ENCODE results near the gene TDRD10.
"Not testable (repeated sequence)": the region's sequence is repeated elsewhere in the genome, so short reads cannot be mapped to it uniquely, and the experiment has no call there.

TDRD10 gene

GRCh38 chr1:154517661-154518060, 15.6 kb downstream of the TDRD10 start:
- DNase-seq = no peak

- DNase-seq = no peak
Measured at GRCh38 chr1:154519591-154519991, 17.6 kb downstream of the TDRD10 start.

- DNase-seq = no peak
Measured at GRCh38 chr1:154520333-154520732, 18.3 kb downstream of the TDRD10 start.

- no peak for DNase-seq
Measured at GRCh38 chr1:154521695-154522094, 19.7 kb downstream of the TDRD10 start.

- no peak for DNase-seq
Measured at GRCh38 chr1:154524881-154525280, 22.9 kb downstream of the TDRD10 start.

GRCh38 chr1:154527192-154527591, 25.2 kb downstream of the TDRD10 start:
- no peak for DNase-seq

GRCh38 chr1:154529308-154529707, 27.3 kb downstream of the TDRD10 start:
- DNase-seq = no peak

- not testable (repeated sequence) for DNase-seq
Measured at GRCh38 chr1:154531950-154532349, 29.9 kb downstream of the TDRD10 start.

- no peak for DNase-seq
Measured at GRCh38 chr1:154533952-154534844, 32.2 kb downstream of the TDRD10 start.

GRCh38 chr1:154536570-154536969, 34.6 kb downstream of the TDRD10 start:
- DNase-seq = no peak

GRCh38 chr1:154539486-154540483, 37.8 kb downstream of the TDRD10 start:
- DNase-seq = no peak

- no peak for DNase-seq
Measured at GRCh38 chr1:154541231-154541630, 39.2 kb downstream of the TDRD10 start.

- DNase-seq = peak; percentile 67
Measured at GRCh38 chr1:154546264-154547063, 44.4 kb downstream of the TDRD10 start.

- no peak for DNase-seq
Measured at GRCh38 chr1:154547105-154547732, 45.2 kb downstream of the TDRD10 start.

GRCh38 chr1:154548028-154548427, 46.0 kb downstream of the TDRD10 start:
- DNase-seq = no peak

GRCh38 chr1:154549202-154549770, 47.3 kb downstream of the TDRD10 start:
- no peak for DNase-seq

- no peak for DNase-seq
Measured at GRCh38 chr1:154550070-154550469, 48.1 kb downstream of the TDRD10 start.

- DNase-seq = no peak
Measured at GRCh38 chr1:154550657-154551056, 48.6 kb downstream of the TDRD10 start.

GRCh38 chr1:154551474-154551873, 49.5 kb downstream of the TDRD10 start:
- no peak for DNase-seq

- DNase-seq = no peak
Measured at GRCh38 chr1:154552036-154552435, 50.0 kb downstream of the TDRD10 start.
